Keratinocyte (primary cell): ENCODE results near the gene OPHN1. TPM values are rescaled to one million over a fixed set of nuclear protein-coding genes. Genes with fewer than 3 reads are reported as not detected.

Experiments used
- DNase-seq: peaks from one replicate; pipeline ENCODE4 v3.0.0-alpha.2; 2011; ENCODE audit warnings: low read depth, missing footprints, low spot score
- FAIRE-seq: peaks from 2 replicates; lab custom pipeline; 2011; peaks lifted over from hg19 to GRCh38; lab: Jason Lieb, UNC
- H2AFZ ChIP-seq: 2 replicates; pipeline ENCODE4 v1.6.0; 2012; ENCODE audit warnings: low read length, control low read depth, inconsistent platforms; ENCODE audit not compliant: control insufficient read depth
- H3K27ac ChIP-seq: 2 replicates; pipeline ENCODE4 v1.5.1; 2011; ENCODE audit warnings: low read length; ENCODE audit not compliant: control insufficient read depth, insufficient read depth
- H3K27me3 ChIP-seq: 3 replicates; pipeline ENCODE4 v1.6.0; 2011; ENCODE audit warnings: low read length; ENCODE audit not compliant: control insufficient read depth, insufficient read depth; ENCODE audit errors: extremely low read depth
- H3K36me3 ChIP-seq, 2 experiments: 2 replicates in 1 of 2; 3 replicates in 1 of 2; pipeline ENCODE4 v1.5.1; 2011; ENCODE audit warnings: low read length in 2 of 2, mild to moderate bottlenecking in 1 of 2; ENCODE audit not compliant: control insufficient read depth in 2 of 2, insufficient read depth in 2 of 2; ENCODE audit errors: extremely low read depth in 1 of 2
- H3K4me1 ChIP-seq: 3 replicates; pipeline ENCODE4 v1.5.1; 2011; ENCODE audit warnings: low read length; ENCODE audit not compliant: control insufficient read depth, insufficient read depth; ENCODE audit errors: extremely low read depth
- H3K4me2 ChIP-seq: 3 replicates; pipeline ENCODE4 v1.6.0; 2011; ENCODE audit warnings: low read depth, low read length; ENCODE audit not compliant: control insufficient read depth, insufficient read depth; ENCODE audit errors: extremely low read depth
- H3K4me3 ChIP-seq, 3 experiments: fragments of 200-600 bp in 1 of 3; sonication (generic) in 1 of 3; 2 replicates in 2 of 3; 3 replicates in 1 of 3; pipeline ENCODE4 v1.5.1; 2011 to 2016; ENCODE audit warnings: low read length in 3 of 3, mild to moderate bottlenecking in 3 of 3, control low read depth in 2 of 3, inconsistent platforms in 1 of 3, low read depth in 1 of 3, mixed read lengths in 1 of 3, mixed run types in 1 of 3, moderate library complexity in 1 of 3; ENCODE audit not compliant: control insufficient read depth in 2 of 3, insufficient read depth in 2 of 3; ENCODE audit errors: extremely low read depth in 1 of 3
- H3K79me2 ChIP-seq: 2 replicates; pipeline ENCODE4 v1.6.0; 2012; ENCODE audit warnings: low read length; ENCODE audit not compliant: control insufficient read depth, insufficient read depth
- H3K9ac ChIP-seq: 3 replicates; pipeline ENCODE4 v1.6.0; 2011; ENCODE audit warnings: low read length; ENCODE audit not compliant: control insufficient read depth, insufficient read depth; ENCODE audit errors: extremely low read depth
- H3K9me1 ChIP-seq: 3 replicates; pipeline ENCODE4 v1.6.0; 2011; ENCODE audit warnings: low read length; ENCODE audit not compliant: control insufficient read depth, insufficient read depth; ENCODE audit errors: extremely low read depth
- H3K9me3 ChIP-seq: 2 replicates; pipeline ENCODE4 v1.5.1; 2012; ENCODE audit warnings: low read depth, low read length; ENCODE audit not compliant: control insufficient read depth
- H4K20me1 ChIP-seq: 3 replicates; pipeline ENCODE4 v1.6.0; 2011; ENCODE audit warnings: low read length; ENCODE audit not compliant: control insufficient read depth, insufficient read depth; ENCODE audit errors: extremely low read depth
- EZH2 ChIP-seq: IDR thresholded peaks from one replicate; pipeline ENCODE4 v1.6.1; 2012; ENCODE audit warnings: inconsistent platforms, mild to moderate bottlenecking, low read length, moderate library complexity
- dilution Hi-C: fragments of 300-500 bp; cut with MboI; formaldehyde crosslinking; loops from one replicate; pipeline ENCODE4 v1.7.0; 2020; ENCODE audit warnings: low sequenced_read_pairs; ENCODE audit not compliant: extremely low pct_ligation_motif_present
- polyA plus RNA-seq, 5 experiments: library from polyadenylated mRNA; depleted of rRNA in 3 of 5; stranded (reverse) in 3 of 5; stranded (forward) in 1 of 5; unstranded in 1 of 5; fragments of >200 nt; gene quantifications; 1 replicate in 1 of 5; 2 replicates in 3 of 5; 3 replicates in 1 of 5; pipeline versions ENCODE4 v1.2.1 to v1.2.3, GENCODE V29; 2011 to 2012; ENCODE audit warnings: missing spikeins in 2 of 5, low read depth in 1 of 5, low replicate concordance in 1 of 5
- TF ChIP-seq, protein P1 (sequence below), 3 experiments: IDR thresholded peaks in 1 of 3; conservative IDR thresholded peaks in 1 of 3; optimal IDR thresholded peaks in 1 of 3; 2 replicates in 2 of 3; 3 replicates in 1 of 3; pipeline versions ENCODE3 to v1.5.1; 2011; ENCODE audit warnings: low read length in 3 of 3, mild to moderate bottlenecking in 3 of 3, moderate library complexity in 2 of 3, control low read depth in 1 of 3, inconsistent platforms in 1 of 3; ENCODE audit not compliant: insufficient read depth in 2 of 3; ENCODE audit errors: extremely low read depth in 1 of 3

Gene OPHN1
- polyA plus RNA-seq, 1 donor (not counting 4 experiments of a cell fraction or from before 2014, with no cell fraction given) = 3.1 TPM

DNA sequence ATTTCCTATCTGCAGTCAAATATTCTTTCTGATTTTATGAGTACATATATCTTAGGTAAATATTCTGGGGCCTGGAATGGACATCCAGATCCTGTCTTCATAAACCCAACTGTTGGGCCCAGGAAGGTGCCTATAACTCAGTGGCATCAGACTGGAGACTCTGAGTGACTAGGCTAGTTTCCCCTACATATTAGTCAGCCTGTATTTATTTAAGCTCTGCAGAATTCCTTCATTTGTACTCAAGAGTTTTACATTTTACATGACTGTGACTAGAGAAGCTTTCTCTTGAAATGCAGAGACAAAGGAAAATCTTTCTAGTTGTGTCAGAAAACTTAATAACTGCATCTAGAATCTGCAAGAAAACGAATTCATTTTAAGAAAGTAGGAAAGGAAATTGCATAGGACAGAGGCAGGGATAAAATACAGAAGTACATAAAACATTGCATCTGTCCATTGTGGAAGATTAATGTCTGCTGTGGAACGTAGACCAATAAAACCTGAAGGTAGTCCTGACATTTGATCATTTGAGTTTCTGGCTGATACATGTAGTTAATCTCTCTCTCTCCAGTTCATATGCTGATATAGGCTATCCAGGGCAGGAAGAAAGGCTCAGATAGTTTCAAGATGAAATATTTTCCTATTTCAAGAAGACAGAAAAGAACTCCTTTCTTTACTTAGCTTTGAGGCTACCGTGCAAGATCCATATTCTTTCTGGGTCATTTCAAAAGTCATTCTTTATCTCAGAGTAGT lies 78.2 kb downstream of the OPHN1 start:
- TF ChIP-seq EZH2 = no peak
- TF ChIP-seq, protein P1, sequence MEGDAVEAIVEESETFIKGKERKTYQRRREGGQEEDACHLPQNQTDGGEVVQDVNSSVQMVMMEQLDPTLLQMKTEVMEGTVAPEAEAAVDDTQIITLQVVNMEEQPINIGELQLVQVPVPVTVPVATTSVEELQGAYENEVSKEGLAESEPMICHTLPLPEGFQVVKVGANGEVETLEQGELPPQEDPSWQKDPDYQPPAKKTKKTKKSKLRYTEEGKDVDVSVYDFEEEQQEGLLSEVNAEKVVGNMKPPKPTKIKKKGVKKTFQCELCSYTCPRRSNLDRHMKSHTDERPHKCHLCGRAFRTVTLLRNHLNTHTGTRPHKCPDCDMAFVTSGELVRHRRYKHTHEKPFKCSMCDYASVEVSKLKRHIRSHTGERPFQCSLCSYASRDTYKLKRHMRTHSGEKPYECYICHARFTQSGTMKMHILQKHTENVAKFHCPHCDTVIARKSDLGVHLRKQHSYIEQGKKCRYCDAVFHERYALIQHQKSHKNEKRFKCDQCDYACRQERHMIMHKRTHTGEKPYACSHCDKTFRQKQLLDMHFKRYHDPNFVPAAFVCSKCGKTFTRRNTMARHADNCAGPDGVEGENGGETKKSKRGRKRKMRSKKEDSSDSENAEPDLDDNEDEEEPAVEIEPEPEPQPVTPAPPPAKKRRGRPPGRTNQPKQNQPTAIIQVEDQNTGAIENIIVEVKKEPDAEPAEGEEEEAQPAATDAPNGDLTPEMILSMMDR (optimal IDR thresholded peaks at IDR 0.05 in 1 of 3, IDR thresholded peaks at IDR 0.05 in 1 of 3, conservative IDR thresholded peaks at IDR 0.05 in 1 of 3; ENCODE audit: extremely low read depth in 1 of 3, insufficient read depth in 2 of 3, low read length in 3 of 3) = no peak
- H3K4me1 ChIP-seq = no peaks in the 10 kb centered on the region
- no peak overlapping the region for H3K4me2 ChIP-seq
- no peak overlapping the region for H3K4me3 ChIP-seq
- H2AFZ ChIP-seq = no peak overlapping the region
- H3K9me3 ChIP-seq = no peaks in the 10 kb centered on the region
- DNase-seq (no peak), FAIRE-seq (no peak)
- no peaks in the 10 kb centered on the region for H3K27me3 ChIP-seq
- dilution Hi-C loops = no loop called here
- H3K27ac ChIP-seq = no peak overlapping the region
- H3K9me1 ChIP-seq = no peaks in the 10 kb centered on the region
- no peaks in the 10 kb centered on the region for H4K20me1 ChIP-seq
- H3K9ac ChIP-seq = no peak overlapping the region
- H3K79me2 ChIP-seq = no peaks in the 10 kb centered on the region
- no peaks in the 10 kb centered on the region for H3K36me3 ChIP-seq

DNA sequence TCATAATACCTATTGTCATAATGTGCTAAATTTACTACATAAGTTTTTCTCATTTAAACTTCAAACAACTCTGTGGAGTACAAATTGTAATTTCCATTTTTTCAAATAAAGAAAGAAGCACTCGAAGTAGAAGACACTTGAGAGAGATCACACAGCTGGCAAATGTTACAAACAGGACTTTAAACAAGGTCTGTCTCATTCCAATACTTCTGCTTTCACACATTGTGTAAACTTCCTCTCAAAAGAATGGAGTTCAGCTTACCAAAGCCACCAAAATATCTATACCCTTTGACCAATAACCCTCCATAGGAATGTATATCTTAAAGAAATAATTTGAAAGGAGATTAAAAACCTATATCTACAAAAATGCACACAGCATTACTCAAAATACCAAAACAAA lies 88.3 kb downstream of the OPHN1 start:
- H3K4me3 ChIP-seq = no peak overlapping the region
- FAIRE-seq = no peak

More for the DNA sequence above, 88.3 kb downstream of the OPHN1 start:
- DNase-seq = no peak
- no peak overlapping the region for H3K4me2 ChIP-seq
- no peaks in the 10 kb centered on the region for H3K9me1 ChIP-seq
- no peaks in the 10 kb centered on the region for H3K9me3 ChIP-seq
- H3K79me2 ChIP-seq = no peaks in the 10 kb centered on the region
- H3K9ac ChIP-seq = no peak overlapping the region
- no peaks in the 10 kb centered on the region for H3K4me1 ChIP-seq
- TF ChIP-seq, protein P1 (optimal IDR thresholded peaks at IDR 0.05 in 1 of 3, IDR thresholded peaks at IDR 0.05 in 1 of 3, conservative IDR thresholded peaks at IDR 0.05 in 1 of 3; ENCODE audit: extremely low read depth in 1 of 3, insufficient read depth in 2 of 3, low read length in 3 of 3) = no peak
- TF ChIP-seq EZH2 = no peak
- H3K27me3 ChIP-seq = no peaks in the 10 kb centered on the region
- H3K36me3 ChIP-seq = no peaks in the 10 kb centered on the region
- no peaks in the 10 kb centered on the region for H4K20me1 ChIP-seq
- H3K27ac ChIP-seq = no peak overlapping the region
- dilution Hi-C loops = no loop called here
- H2AFZ ChIP-seq = no peak overlapping the region
